ENCODE measurements around the gene BCKDHB. TPM values are rescaled to one million over a fixed set of nuclear protein-coding genes. Genes with fewer than 3 reads are reported as not detected.

BCKDHB gene
- polyA plus RNA-seq, 12 donors: 11.2 to 29.5 (median 19.5) TPM; not detected in 1

DNA sequence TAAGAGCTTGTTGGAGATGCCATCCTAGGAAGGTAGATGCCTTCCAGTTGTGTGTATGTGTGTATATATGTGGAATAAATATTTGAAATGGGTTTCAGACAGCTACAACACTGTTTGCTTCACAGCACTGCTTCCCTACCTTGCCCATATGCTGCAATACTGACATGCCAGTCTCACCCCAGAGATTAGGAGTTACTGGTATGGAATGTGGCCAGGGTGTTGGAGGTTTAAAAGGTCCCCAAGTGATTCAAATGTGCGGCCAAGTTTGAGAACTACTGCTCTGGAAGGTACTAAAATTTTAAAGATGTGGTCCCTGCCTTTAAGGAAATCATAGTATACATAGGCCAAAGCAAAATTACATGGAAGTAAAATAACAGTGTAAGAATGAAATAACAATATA, 39.5 kb downstream of the BCKDHB start:
- no peak for DNase-seq

DNA sequence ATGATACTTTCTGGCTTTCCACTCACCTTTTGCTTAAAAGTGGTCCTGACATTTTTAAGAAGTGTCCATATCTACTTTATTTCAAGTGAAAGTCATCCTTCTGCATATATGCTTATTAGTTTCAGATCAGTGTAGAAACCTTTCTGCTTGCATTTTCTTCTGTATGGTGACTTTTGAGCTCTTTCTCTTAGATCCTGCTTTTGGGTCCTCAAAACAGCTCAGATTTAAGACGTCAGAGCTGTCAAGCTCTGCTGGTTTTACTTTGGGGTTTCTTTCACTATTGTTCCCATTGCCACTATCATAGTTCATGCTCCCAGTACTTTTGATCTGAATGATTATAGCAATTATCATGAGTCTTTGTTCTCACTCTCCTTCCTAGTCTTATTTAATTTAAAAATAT, 41.7 kb downstream of the BCKDHB start:
- no peak for DNase-seq

DNA sequence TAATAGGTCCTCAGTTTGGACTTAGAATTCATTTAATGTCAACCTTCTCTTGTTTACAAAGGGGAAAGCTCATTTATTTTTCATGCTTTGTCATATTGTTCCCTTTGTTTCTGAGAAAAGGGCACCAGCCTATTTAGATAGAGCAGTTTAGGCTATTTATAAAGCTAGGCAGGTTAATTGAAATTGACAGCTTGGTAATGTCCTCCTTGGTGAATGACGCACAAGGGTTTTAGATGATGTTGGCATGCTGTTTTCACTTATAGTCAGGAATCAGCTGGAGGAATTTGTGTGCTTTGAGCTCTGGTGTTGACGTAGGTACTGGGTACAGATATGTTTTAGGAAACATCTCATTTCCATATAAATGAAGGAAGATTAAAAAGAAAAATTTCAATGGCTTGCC, 45.2 kb downstream of the BCKDHB start:
- no peak for DNase-seq

DNA sequence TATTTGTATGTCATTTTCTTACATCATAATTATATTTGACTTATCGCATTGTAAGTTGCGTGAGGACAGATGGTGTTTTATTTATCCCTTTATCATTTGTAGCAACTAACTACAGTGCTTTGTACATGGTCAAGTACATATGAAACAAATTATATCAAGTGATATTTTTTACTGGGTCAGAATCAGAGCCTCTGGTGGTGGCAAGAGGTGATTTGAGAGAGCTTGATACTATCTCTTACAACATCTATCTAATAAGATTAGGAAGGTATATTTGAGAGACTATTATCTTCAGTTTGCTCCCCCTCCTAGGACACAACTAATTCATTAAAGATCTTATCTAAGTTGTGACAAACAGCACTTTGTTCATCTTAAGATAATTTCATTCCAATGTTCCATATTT, 47.7 kb downstream of the BCKDHB start:
- no peak for DNase-seq

DNA sequence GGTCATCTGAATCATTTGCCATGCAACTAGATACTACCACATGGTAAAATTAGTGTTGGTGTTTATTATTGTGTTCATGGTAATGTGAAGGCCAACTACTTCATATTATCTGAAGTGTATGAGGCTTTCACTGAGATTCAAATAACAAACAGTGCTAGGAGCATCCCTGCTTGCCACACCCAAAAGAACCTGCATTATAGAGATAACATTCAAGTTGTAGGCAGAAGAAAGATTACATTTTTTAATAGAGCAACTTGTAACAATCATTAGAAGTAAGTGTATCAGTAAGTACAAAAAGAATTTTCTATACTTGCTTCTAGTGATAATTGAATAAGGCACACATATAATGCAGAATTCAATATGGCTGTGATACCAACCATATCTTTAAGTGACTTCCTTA, 49.8 kb downstream of the BCKDHB start:
- DNase-seq: no peak

DNA sequence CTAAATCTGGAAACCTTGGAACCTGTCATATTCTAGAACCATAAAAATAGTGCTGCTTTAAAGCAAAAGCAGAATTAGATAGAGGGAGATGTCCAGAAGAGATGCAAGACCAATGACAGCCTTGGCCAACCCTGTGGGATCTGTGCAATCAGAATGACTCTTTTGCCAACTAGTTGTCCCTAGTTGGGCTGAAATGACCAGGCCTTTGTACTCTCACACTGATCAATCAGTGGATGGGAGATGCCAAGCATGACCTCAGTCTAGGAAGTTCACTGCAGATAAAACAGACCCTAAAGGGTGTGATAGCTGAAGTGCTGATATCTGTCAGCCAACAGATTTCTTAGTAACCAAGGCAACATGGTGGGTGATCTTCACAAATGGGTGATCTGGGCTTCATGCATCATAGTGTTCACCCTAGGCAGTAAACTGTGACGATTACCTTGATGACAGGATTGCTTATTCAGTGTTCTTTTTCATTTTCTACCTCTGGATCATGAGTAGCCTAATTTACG, 52.1 kb downstream of the BCKDHB start:
- no peak for DNase-seq

DNA sequence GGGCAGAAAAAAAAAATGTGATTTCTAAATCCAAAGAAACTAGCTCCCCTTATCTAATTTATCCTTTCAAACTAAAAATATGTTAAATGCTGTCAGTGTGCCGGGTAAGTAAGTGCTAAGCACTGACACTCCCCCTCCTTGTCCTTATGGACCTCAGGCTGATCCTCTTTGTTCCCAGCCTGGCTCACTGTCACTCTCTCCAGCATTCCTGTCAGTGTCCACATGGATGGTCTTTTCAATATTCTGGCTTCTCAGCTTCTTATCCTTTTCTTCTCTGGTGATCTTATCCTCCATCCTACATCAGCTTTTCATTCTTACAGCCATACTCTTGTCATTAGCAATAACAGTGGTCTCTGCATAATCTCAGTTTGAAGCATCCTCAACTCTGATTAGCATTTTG, 55.0 kb downstream of the BCKDHB start:
- DNase-seq: no peak

DNA sequence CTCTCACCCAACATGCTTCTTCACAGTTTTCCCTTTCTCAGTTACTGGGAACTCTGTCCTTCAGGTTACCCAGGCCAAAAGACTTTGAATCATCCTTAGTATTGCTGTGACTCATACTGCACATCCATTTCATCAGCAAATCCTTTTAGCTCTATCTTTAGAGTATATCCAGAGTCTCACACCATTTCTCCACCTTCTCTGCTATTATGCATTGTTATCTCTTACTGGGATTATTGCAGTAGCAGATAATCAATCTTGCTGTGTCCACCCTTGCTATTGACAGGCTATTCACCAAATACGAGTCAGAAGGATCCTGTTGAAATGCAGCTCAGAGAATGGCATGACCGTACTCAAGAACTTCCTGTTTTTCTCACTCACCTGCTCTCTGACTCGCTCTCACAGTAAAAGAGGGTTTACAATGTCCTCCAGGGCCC, 57.3 kb downstream of the BCKDHB start:
- DNase-seq: no peak

DNA sequence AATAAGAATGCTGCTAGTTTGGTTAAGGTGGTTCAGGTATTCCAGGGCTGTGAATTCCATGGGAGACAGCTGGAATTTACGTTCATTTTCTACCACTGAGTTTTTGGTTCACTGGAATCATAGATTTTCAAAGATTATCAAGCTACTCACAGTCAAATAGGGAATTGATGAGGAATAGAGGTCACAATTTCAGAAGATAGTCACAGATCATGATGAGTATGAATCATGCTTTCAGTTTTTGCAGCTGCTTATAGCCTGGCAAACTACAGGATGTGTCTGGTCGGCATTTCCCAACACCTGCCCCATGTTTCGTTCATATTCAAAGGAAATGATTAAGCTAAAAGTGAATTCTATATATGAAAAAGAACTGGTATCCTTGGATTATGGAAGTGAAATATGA, 58.7 kb downstream of the BCKDHB start:
- no peak for DNase-seq

DNA sequence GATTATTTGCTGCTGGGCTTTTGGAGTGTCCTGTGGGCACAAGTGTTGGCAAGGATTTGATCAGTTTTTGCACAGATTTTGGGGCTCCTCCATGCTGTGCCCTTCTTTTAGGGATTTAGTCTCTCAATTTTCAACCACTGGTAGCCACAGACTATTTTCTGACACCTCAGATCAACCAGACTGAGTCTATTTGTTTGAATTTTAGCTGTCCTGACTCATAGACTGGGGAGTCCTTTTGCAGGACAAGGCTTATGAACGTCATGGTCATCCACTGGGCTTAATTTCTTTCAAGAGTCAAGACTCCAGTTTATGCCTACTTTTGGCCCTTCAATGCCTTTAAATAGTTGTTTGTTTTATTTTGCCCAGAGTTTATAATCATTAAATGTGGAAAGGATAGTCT, 59.3 kb downstream of the BCKDHB start:
- DNase-seq: no peak

DNA sequence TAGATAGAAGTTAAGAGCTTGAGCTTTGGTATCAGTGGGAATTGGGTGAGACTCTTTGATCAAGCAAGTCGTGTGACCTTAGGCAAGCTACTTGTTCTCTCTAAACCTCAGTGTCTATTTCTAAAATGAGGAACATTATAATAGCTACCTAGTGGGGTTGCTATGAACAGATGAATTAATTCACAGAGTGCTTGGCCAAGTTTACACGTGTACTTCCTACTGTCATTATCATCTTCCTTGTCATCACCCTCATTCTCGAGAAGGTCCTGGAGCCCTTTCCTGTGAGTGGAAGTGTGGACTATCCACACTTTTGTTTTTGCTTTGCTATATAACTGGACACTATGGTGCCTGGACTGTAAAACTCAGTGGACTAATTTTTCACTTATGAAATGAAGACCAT, 64.0 kb downstream of the BCKDHB start:
- DNase-seq: no peak

DNA sequence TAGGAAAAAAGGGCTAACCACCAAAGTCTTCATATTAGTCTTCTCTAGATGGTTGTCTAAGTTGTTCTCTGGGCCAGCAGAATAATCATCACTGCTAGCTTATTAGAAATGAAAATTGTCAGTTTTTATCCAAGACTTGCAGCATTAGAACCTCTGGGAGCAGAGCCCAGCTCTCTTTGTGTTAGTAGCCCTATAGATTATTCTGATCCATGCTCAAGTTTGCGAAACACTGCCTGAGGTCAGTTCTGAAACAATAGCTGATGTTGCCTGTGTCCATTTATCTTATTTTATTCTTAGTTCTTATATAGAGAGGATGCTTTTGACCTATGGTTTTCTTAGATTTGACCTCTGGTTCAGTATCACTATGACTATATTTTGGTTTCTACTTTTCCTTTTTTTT, 66.9 kb downstream of the BCKDHB start:
- no peak for DNase-seq

DNA sequence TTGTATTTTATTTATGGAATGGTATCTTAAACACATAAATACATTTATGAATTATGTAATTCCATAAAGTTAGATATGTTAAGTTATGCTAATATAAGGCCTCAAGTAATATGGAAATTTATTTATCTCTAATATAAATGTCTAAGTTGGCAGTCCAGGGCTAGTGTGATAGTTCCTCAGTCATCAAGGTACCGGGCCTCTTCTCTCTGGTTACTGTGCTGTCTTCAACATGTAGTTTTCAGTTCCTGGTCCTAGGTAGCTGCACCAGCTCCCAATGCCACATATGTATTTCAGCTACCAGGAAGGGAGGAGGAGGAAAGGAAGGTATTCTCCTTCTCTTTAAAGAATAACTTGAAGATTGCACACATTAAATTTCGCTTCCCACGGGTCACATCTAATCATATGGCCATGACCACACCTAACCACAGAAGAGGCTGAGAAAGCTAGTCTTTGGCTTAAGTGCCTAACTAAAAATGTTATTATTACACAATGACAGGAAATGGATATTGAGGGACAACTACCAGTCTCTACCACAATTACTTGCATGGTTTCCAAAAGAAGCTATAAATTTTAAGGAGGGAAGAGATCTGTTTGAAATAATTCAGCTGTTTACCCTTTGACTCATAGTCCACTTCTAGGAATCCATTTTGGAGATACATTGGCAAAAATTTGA, 68.6 kb downstream of the BCKDHB start:
- no peak for DNase-seq

DNA sequence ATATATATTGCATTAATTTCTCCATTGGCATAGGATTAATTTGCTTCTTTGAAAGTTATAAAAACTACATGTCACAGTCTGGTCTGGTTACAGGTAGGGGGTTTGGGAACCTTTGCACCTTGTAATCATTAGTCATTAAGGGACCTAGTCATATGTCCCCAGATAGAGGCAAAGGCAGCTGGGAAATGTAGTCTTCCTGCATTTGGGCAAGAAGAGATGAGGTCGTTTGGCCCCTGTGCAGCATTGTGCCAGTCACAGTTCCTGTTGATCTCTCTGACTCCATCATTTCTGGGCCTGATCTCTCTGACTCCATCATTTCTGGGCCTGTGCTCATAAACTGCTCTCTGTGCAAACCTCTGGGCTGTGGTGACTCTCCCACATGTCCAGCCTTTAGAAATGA, 73.2 kb downstream of the BCKDHB start:
- no peak for DNase-seq

DNA sequence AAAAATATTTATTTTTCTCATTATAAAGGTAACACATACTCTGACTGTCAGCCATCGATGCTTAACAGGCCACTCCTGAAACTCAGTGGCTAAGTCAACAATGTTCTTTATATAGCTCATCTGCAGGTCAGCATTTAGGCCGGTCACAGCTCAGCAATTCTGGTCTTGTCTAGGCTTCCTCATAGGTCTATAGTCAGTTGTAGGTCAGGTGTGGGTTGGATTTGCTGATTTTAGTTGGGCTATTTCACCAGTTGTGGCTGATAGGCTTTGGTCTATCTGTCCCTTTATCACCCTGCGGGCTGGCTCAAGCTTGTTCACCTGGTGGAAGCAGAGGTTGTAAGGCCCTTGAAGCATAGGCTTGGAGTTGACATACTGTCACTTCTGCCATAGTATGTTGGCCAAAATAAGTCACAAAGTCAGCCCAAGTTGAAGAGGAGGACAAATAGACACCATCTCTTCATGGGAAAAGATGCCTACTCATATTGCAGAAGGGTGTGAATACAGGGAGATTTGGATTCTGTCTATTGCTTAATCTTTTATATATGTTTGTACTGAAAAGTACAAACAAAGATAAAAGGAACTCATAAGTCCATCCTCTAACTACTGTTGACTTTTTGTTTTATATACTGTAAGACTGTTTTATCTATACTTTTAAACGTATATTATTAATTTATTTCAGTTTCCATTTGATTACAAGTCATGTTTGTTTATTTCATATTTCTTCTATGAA, 75.0 kb downstream of the BCKDHB start:
- no peak for DNase-seq

DNA sequence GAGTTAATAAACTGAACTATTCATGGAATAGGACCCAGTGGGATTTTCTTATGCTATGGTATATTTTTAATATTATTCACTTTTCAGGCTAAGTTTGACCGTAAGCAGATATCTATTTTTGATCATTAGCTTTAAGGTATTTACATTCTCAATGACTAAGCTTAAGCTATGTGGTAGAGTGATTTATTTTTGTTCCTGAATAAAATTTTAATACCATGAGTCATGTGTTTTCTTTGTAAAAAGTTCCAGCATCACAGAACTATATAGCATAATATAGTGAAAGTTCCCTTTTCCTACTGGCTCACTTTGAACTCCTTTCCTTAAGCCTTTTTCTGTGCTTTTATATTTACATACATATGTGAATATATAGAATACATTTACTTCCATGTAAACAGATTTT, 75.8 kb downstream of the BCKDHB start:
- DNase-seq: no peak

DNA sequence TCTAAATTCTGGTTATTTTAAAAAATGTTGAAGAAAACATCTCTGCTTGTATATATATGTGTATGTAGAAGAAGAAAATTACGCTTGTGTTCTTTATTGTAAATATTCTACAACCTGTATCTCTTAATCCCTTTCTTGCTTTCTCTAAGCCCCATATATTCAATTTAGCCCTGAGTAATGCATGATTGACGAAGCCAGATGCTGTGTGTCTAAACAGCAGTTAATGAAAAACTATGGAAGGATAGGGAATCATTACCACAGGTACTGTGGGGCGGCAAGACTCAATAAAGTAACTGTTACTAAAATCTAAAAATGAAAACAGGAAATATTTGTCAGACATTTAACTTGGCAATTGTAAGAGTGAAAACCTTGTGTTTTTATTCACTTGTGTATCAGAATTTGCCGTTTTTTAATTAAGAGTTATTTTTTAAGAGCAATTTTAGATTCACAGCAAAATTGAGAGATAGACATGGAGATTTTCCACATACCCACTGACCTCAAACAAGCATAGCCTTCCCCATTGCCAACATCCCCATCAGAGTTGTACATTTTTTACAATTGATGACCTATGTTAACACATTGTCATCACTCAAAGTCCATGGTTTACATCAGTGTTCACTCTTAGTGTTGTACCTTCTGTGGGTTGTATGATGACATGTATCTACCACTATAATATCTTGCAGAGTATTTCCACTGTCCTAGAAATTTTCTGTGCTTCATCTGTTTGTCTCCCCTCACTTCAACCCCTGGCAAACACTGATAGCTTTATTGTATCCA, 76.7 kb downstream of the BCKDHB start:
- DNase-seq: no peak

DNA sequence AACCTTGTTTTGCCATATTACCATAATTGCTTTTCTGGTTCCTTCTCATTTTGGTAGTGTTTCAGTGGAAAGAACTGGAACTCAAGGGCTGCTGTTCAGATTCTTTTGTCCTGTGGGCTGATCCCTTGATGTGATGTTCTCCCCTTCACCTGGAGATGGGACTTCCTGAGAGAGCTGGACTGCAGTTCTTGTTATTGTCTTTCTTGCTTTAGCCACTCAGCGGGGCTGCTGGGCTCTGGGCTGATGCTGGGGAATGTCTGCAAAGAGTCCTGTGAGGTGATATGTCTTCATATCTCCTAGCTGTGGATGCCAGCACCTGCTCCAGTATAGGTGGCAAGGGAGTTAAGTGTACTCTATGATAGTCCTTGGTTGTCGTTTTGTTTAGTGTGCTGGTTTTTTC, 79.0 kb downstream of the BCKDHB start:
- no peak for DNase-seq

DNA sequence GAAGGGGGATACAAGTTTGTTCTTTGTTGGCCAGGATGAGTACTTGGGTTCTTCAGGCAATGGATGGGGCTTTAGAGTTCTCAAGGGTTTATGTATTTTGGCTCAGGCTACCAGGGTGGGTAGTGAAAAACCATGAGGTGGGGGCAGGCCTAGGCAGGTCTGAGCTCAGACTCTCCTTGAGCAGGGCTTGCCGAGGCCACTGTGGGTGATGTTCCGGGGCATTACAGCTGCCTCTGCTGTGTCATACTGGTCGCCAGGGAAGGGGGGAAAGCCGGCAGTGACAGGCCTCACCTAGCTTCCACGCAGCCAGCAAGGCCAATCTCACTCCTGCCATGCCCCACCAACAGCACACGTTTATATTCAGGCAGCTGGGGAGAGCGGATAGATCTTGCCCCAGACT, 79.6 kb downstream of the BCKDHB start:
- no peak for DNase-seq

DNA sequence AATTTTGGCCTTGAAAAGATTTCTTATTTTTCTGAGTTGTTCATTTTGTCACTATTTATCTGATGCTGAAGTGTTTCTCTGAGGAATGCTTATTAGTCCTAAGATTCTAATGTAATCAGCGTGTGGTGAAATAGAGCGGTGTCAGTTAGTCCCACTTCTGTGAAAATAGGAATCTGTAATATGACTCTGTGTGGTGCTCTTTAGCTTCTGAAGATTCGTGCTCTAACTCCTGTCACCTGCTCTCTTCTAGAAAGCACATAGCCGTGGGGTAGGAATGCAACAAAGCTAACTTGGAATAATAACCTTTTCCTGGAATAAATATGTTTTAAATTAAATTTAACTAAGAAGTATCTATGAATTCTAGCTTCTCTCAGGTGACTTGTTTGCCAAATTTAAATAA, 90.4 kb downstream of the BCKDHB start:
- no peak for DNase-seq

DNA sequence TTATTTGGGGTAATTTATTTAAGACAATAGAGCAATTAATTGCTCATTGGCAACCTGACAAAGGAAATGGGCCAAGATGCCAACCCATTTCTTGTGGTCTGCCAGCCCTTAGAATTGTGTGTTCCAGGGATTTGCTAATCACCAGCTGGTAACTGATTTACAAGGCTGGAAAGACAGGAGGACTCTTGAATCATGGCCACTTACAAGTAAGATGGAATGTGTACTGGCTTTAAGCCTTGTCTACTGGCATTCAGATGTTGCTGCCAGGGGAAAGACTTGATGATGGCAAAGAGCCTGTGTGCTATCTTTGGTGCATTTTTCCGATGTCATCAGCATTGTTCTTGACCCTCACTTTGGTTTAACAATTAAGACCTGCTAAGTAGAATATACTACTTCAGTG, 91.0 kb downstream of the BCKDHB start:
- DNase-seq: peak; percentile 19

DNA sequence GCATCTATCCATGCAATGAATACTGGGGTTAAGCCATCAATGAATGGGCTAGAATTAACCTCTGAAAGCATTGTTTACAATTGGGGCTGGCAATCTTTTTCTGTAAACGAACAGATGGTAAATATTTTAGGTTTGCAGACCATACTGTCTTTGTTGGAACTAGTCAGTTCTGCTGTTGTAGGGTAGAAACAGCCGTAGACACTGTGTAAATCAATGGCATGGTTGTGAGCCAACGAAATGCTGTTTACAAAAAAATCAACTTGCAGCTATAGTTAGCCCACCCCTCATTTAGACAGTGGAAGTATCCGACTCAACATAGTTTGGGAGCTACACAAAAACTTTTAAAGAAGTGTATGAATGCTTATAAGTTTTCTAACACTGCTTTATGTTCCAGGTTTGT, 91.5 kb downstream of the BCKDHB start:
- DNase-seq: no peak

DNA sequence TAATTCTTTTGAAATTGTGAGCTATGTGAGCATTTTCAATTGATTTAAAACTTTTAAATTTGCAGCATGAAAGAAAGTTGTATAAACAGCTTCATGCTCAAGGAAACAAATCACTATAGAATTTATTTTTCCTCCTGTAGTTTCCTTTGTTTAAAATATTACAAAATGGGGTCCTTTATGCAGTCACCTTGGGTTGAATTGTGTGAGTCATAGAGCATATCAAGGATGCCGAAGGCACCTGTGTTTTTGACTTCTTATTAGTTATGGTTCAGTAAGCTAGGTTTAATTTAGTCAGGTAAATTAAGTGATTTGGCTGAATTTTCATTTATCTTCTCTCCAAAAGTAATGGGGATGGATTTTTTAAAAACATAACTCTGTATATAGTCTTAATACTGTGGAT, 96.8 kb downstream of the BCKDHB start:
- no peak for DNase-seq
